Stimulated activated effector memory CD8-positive, alpha-beta T cell treated with anti-CD3 and anti-CD28 coated beads, Interleukin-12 subunit alpha, Interleukin-12 subunit beta, amount 100 ng/mL, for 72 hours (primary cell): ENCODE data around the gene DAB1.

Source experiments
- ATAC-seq: fragments of 150-1000 bp; cut with Tn5 transposase; 2 replicates; pipeline ENCODE4 v1.10.0; 2021
- DNase-seq, 2 donors: peaks; one replicate each; pipeline ENCODE4 v3.0.0; 2021 to 2022; ENCODE audit warnings: low spot score in 2 of 2
- H3K27ac Mint-ChIP-seq: one replicate; pipeline ENCODE4 v1.8.0; 2022; ENCODE audit warnings: mild to moderate bottlenecking, mixed read lengths
- H3K36me3 Mint-ChIP-seq: one replicate; pipeline ENCODE4 v1.8.0; 2022; ENCODE audit warnings: mild to moderate bottlenecking, mixed read lengths
- H3K4me1 Mint-ChIP-seq: one replicate; pipeline ENCODE4 v1.8.0; 2022; ENCODE audit warnings: mixed read lengths
- H3K4me3 Mint-ChIP-seq: one replicate; pipeline ENCODE4 v1.8.0; 2022; ENCODE audit warnings: mild to moderate bottlenecking, mixed read lengths
- H3K9me3 Mint-ChIP-seq: one replicate; pipeline ENCODE4 v1.8.0; 2022; ENCODE audit warnings: mixed read lengths

Gene DAB1

GRCh38 chr1:57015071-57015470 lies 408.8 kb downstream of the DAB1 start:
- H3K36me3 Mint-ChIP-seq: no peaks in the 10 kb centered on the region
- H3K27ac Mint-ChIP-seq: no peak overlapping the region
- no peaks in the 10 kb centered on the region for H3K9me3 Mint-ChIP-seq
- no peak overlapping the region for H3K4me3 Mint-ChIP-seq
- DNase-seq: no peak
- no peak for ATAC-seq
- H3K4me1 Mint-ChIP-seq: no peaks in the 10 kb centered on the region

- Mint-ChIP-seq H3K36me3 (no peaks in the 10 kb centered on the region), H3K4me3 (no peak overlapping the region), H3K4me1 (no peaks in the 10 kb centered on the region), H3K9me3 (no peaks in the 10 kb centered on the region), H3K27ac (no peak overlapping the region)
- ATAC-seq: no peak
- DNase-seq: no peak
Measured at GRCh38 chr1:57013522-57013921, 410.3 kb downstream of the DAB1 start.

- Mint-ChIP-seq H3K27ac (no peak overlapping the region), H3K9me3 (no peaks in the 10 kb centered on the region), H3K4me3 (no peak overlapping the region), H3K36me3 (no peaks in the 10 kb centered on the region), H3K4me1 (no peaks in the 10 kb centered on the region)
- ATAC-seq: no peak
- no peak for DNase-seq
Measured at GRCh38 chr1:57012315-57012714, 411.5 kb downstream of the DAB1 start.

- no peak for DNase-seq
- Mint-ChIP-seq H3K27ac (no peak overlapping the region), H3K36me3 (no peaks in the 10 kb centered on the region), H3K4me1 (no peaks in the 10 kb centered on the region), H3K9me3 (no peaks in the 10 kb centered on the region), H3K4me3 (no peak overlapping the region)
- no peak for ATAC-seq
Measured at GRCh38 chr1:57010511-57010910, 413.3 kb downstream of the DAB1 start.

- DNase-seq: no peak
- Mint-ChIP-seq H3K36me3 (no peaks in the 10 kb centered on the region), H3K27ac (no peak overlapping the region)
Measured at GRCh38 chr1:57007948-57008347, 415.9 kb downstream of the DAB1 start.

GRCh38 chr1:57007472-57007871 lies 416.4 kb downstream of the DAB1 start:
- H3K36me3 Mint-ChIP-seq: no peaks in the 10 kb centered on the region
- H3K4me1 Mint-ChIP-seq: no peaks in the 10 kb centered on the region
- no peak overlapping the region for H3K27ac Mint-ChIP-seq
- ATAC-seq (no peak), DNase-seq (no peak)
- no peak overlapping the region for H3K4me3 Mint-ChIP-seq
- H3K9me3 Mint-ChIP-seq: no peaks in the 10 kb centered on the region

More at GRCh38 chr1:57007948-57008347, 415.9 kb downstream of the DAB1 start:
- Mint-ChIP-seq H3K4me3 (no peak overlapping the region), H3K9me3 (no peaks in the 10 kb centered on the region), H3K4me1 (no peaks in the 10 kb centered on the region)
- ATAC-seq: no peak

- DNase-seq: no peak
- no peaks in the 10 kb centered on the region for H3K9me3 Mint-ChIP-seq
- no peak overlapping the region for H3K4me3 Mint-ChIP-seq
- H3K36me3 Mint-ChIP-seq: no peaks in the 10 kb centered on the region
- no peak overlapping the region for H3K27ac Mint-ChIP-seq
- ATAC-seq: no peak
- no peaks in the 10 kb centered on the region for H3K4me1 Mint-ChIP-seq
Measured at GRCh38 chr1:57003398-57004139, 420.3 kb downstream of the DAB1 start.

GRCh38 chr1:56995414-56996100 lies 428.3 kb downstream of the DAB1 start:
- H3K4me3 Mint-ChIP-seq: no peak overlapping the region
- no peak overlapping the region for H3K27ac Mint-ChIP-seq
- no peaks in the 10 kb centered on the region for H3K36me3 Mint-ChIP-seq
- no peaks in the 10 kb centered on the region for H3K4me1 Mint-ChIP-seq
- no peak for ATAC-seq
- no peak for DNase-seq
- no peaks in the 10 kb centered on the region for H3K9me3 Mint-ChIP-seq

- Mint-ChIP-seq H3K4me3 (no peak overlapping the region), H3K4me1 (no peaks in the 10 kb centered on the region), H3K36me3 (no peaks in the 10 kb centered on the region), H3K9me3 (no peaks in the 10 kb centered on the region), H3K27ac (no peak overlapping the region)
- ATAC-seq (no peak), DNase-seq (no peak)
Measured at GRCh38 chr1:56993475-56993874, 430.4 kb downstream of the DAB1 start.

- Mint-ChIP-seq H3K36me3 (no peaks in the 10 kb centered on the region), H3K27ac (no peak overlapping the region), H3K4me1 (no peaks in the 10 kb centered on the region), H3K4me3 (no peak overlapping the region), H3K9me3 (no peaks in the 10 kb centered on the region)
- DNase-seq (no peak), ATAC-seq (no peak)
Measured at GRCh38 chr1:56992318-56993125, 431.3 kb downstream of the DAB1 start.

GRCh38 chr1:56991576-56991975 lies 432.3 kb downstream of the DAB1 start:
- Mint-ChIP-seq H3K9me3 (no peaks in the 10 kb centered on the region), H3K4me1 (no peaks in the 10 kb centered on the region), H3K27ac (no peak overlapping the region), H3K4me3 (no peak overlapping the region), H3K36me3 (no peaks in the 10 kb centered on the region)
- DNase-seq (no peak), ATAC-seq (no peak)

GRCh38 chr1:56986397-56986796 lies 437.5 kb downstream of the DAB1 start:
- Mint-ChIP-seq H3K27ac (no peak overlapping the region), H3K4me1 (no peaks in the 10 kb centered on the region), H3K9me3 (no peaks in the 10 kb centered on the region), H3K4me3 (no peak overlapping the region), H3K36me3 (no peaks in the 10 kb centered on the region)
- no peak for DNase-seq
- ATAC-seq: no peak

GRCh38 chr1:56985857-56986256 lies 438.0 kb downstream of the DAB1 start:
- Mint-ChIP-seq H3K4me1 (no peaks in the 10 kb centered on the region), H3K27ac (no peak overlapping the region), H3K9me3 (no peaks in the 10 kb centered on the region), H3K36me3 (no peaks in the 10 kb centered on the region), H3K4me3 (no peak overlapping the region)
- DNase-seq: no peak
- ATAC-seq: no peak

- no peaks in the 10 kb centered on the region for H3K36me3 Mint-ChIP-seq
- H3K9me3 Mint-ChIP-seq: no peaks in the 10 kb centered on the region
- DNase-seq (no peak), ATAC-seq (no peak)
- no peaks in the 10 kb centered on the region for H3K4me1 Mint-ChIP-seq
- H3K4me3 Mint-ChIP-seq: no peak overlapping the region
- no peak overlapping the region for H3K27ac Mint-ChIP-seq
Measured at GRCh38 chr1:56983484-56983883, 440.4 kb downstream of the DAB1 start.

GRCh38 chr1:56979986-56980755 lies 443.7 kb downstream of the DAB1 start:
- DNase-seq: no peak
- Mint-ChIP-seq H3K27ac (no peak overlapping the region), H3K4me1 (no peaks in the 10 kb centered on the region), H3K4me3 (no peak overlapping the region), H3K9me3 (no peaks in the 10 kb centered on the region), H3K36me3 (no peaks in the 10 kb centered on the region)
- ATAC-seq: no peak
